Mesendoderm (in vitro differentiated cells): ENCODE measurements around the gene ADD3.

Experiments
- DNase-seq: peaks from one replicate; pipeline ENCODE4 v3.0.0; 2013
- H2AK5ac ChIP-seq: 2 replicates; pipeline ENCODE4 v1.6.1; 2013; ENCODE audit warnings: low read length, inconsistent platforms
- H2BK120ac ChIP-seq: 2 replicates; pipeline ENCODE4 v1.6.1; 2013; ENCODE audit warnings: low read depth, mild to moderate bottlenecking, low read length, moderate library complexity, mixed read lengths
- H2BK15ac ChIP-seq: replicated peaks from 2 replicates; pipeline ENCODE4 v1.6.1; 2013; ENCODE audit warnings: low read depth, mild to moderate bottlenecking, moderate library complexity
- H2BK5ac ChIP-seq: 2 replicates; pipeline ENCODE4 v1.6.1; 2013; ENCODE audit warnings: low read length, inconsistent platforms
- H3K18ac ChIP-seq: 2 replicates; pipeline ENCODE4 v1.6.1; 2013; ENCODE audit warnings: mild to moderate bottlenecking, low read length, mixed read lengths
- H3K23ac ChIP-seq: one replicate; pipeline ENCODE4 v1.6.1; 2013; ENCODE audit warnings: low read length
- H3K27ac ChIP-seq: 2 replicates; pipeline ENCODE4 v1.5.1; 2013; ENCODE audit warnings: low read depth, mild to moderate bottlenecking, inconsistent platforms, low read length, moderate library complexity
- H3K27me3 ChIP-seq: 2 replicates; pipeline ENCODE4 v1.6.1; 2013; ENCODE audit warnings: low read length, control low read depth, mild to moderate bottlenecking, inconsistent platforms; ENCODE audit not compliant: insufficient read depth, poor library complexity
- H3K36me3 ChIP-seq: 2 replicates; pipeline ENCODE4 v1.6.1; 2013; ENCODE audit warnings: low read length, inconsistent platforms; ENCODE audit not compliant: control insufficient read depth, insufficient read depth
- H3K4ac ChIP-seq: one replicate; pipeline ENCODE4 v1.6.1; 2013; ENCODE audit warnings: low read depth, mild to moderate bottlenecking, low read length, moderate library complexity
- H3K4me1 ChIP-seq: 2 replicates; pipeline ENCODE4 v1.6.1; 2013; ENCODE audit warnings: low read depth, low read length, inconsistent platforms; ENCODE audit not compliant: control insufficient read depth
- H3K4me2 ChIP-seq: 2 replicates; pipeline ENCODE4 v1.6.1; 2013; ENCODE audit warnings: low read length
- H3K4me3 ChIP-seq: 2 replicates; pipeline ENCODE4 v1.5.1; 2013; ENCODE audit warnings: mild to moderate bottlenecking, low read length
- H3K56ac ChIP-seq: one replicate; pipeline ENCODE4 v1.6.1; 2013; ENCODE audit warnings: low read length
- H3K79me1 ChIP-seq: 2 replicates; pipeline ENCODE4 v1.6.1; 2013; ENCODE audit warnings: low read length, inconsistent platforms
- H3K79me2 ChIP-seq: 2 replicates; pipeline ENCODE4 v1.6.1; 2013; ENCODE audit warnings: mild to moderate bottlenecking, low read length; ENCODE audit not compliant: control insufficient read depth, insufficient read depth
- H3K9ac ChIP-seq: 2 replicates; pipeline ENCODE4 v1.6.1; 2013; ENCODE audit warnings: low read length, inconsistent platforms
- H4K5ac ChIP-seq: one replicate; pipeline ENCODE4 v1.6.1; 2013; ENCODE audit warnings: low read length
- H4K8ac ChIP-seq: one replicate; pipeline ENCODE4 v1.6.1; 2013; ENCODE audit warnings: low read depth, mild to moderate bottlenecking, control low read depth, low read length, moderate library complexity
- WGBS: extraction: QIAGEN DNeasy Blood & Tissue Kit; methylation state at CpG from one replicate; pipeline ENCODE4 v1.1.7; 2013; ENCODE audit warnings: low lambda C conversion rate, missing lambda C conversion rate; ENCODE audit not compliant: insufficient coverage; ENCODE audit errors: extremely low coverage; 5-methylcytosine and 5-hydroxymethylcytosine counted together

The ADD3 gene

DNA sequence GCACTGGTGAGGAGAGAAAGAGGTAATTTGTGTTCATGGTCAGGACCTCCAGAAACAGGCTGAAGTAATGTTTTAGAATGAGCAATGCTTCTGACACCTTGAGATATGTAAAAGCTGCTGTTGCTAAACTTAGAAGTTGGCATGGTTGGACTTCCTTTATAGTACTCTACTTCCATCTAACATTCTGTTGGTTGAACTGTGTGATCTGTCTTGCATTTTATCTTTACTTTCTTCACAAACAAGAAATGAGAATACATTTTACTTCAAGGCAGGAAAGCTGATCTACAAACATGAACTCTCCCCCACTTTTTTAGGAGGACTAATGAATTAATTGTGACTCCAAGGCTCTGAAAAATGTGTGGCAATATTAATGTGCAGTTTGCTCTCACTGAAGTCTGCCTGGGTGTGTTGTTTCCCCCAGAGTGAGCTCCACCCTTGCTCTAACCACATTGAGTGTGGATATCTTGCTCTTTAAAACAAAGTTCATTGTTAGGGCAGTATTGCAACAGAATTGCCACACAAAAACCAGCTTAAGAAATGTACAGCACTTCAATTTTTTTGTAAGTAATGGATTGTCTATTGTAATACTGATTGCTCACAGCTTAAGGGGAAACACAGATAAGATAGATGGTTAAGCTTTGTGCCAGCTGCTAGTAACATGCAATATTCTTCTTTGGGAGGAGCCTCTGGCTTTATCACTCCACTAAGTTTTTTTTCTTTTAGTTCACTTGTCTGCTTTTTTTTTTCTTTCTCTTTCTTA lies 69.0 kb downstream of the ADD3 start:
- H2BK120ac ChIP-seq, result no peak overlapping the region
- H3K4me1 ChIP-seq, result peaks cover 7% of the 10 kb centered on the region

DNA sequence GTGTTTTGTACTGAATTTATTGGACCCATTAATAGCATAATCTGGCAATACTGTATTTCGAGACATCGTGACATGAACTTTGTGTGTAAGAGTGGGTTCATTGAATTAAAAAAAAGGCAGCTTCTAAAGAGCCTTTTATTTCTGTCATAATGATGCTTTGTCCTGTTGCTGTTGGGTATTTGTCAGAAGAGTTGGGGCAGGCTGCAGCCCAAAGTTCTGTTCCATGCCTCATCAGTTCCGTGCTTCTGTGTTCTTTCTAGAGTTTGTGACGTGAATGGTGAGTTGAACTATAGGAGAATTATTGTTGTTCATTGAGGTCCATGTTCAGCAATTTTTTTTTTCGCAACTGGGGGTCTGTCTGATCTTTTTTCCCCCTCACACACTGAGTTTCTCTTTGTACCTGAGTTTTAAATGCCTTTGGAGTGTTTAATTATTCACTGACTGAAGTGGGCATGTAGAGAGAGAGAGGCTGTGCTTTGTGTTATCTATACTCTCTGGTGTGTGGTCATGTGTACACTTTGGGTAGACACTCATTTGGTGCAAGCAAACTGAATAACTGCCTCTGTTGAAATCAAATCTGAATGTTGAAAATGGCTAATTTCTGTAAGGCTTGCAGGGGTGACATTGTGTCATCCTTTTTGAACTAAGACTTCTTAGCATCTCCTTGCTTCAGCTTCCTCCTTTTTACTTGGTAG lies 69.8 kb downstream of the ADD3 start:
- H3K4me1 ChIP-seq, result peaks cover 7% of the 10 kb centered on the region
- no peak overlapping the region for H3K27ac ChIP-seq
- DNase-seq, result no peak
- no peak overlapping the region for H3K9ac ChIP-seq
- H3K4me2 ChIP-seq, result no peak overlapping the region
- H3K18ac ChIP-seq, result no peak overlapping the region
- WGBS, result no CpG with 5 or more reads among the region's 5 CpGs
- no peak overlapping the region for H3K4ac ChIP-seq
- no peak overlapping the region for H2BK5ac ChIP-seq
- no peak overlapping the region for H4K5ac ChIP-seq
- H3K23ac ChIP-seq, result no peak overlapping the region
- no peak overlapping the region for H3K4me3 ChIP-seq
- peaks cover 8% of the 10 kb centered on the region for H3K79me1 ChIP-seq
- no peak overlapping the region for H2AK5ac ChIP-seq
- H3K79me2 ChIP-seq, result peaks cover 3% of the 10 kb centered on the region
- no peak overlapping the region for H2BK120ac ChIP-seq
- no peak overlapping the region for H3K56ac ChIP-seq
- no peak overlapping the region for H2BK15ac ChIP-seq
- no peak overlapping the region for H4K8ac ChIP-seq
- no peaks in the 10 kb centered on the region for H3K36me3 ChIP-seq
- no peaks in the 10 kb centered on the region for H3K27me3 ChIP-seq

More for the DNA sequence above, 69.0 kb downstream of the ADD3 start:
- H3K4me3 ChIP-seq, result no peak overlapping the region
- no peak overlapping the region for H2AK5ac ChIP-seq
- no peak overlapping the region for H3K23ac ChIP-seq
- H3K79me2 ChIP-seq, result peaks cover 3% of the 10 kb centered on the region
- no peaks in the 10 kb centered on the region for H3K36me3 ChIP-seq
- H2BK5ac ChIP-seq, result no peak overlapping the region
- no peak overlapping the region for H3K4me2 ChIP-seq
- no peak overlapping the region for H3K56ac ChIP-seq
- no peak overlapping the region for H3K18ac ChIP-seq
- peaks cover 8% of the 10 kb centered on the region for H3K79me1 ChIP-seq
- no peak overlapping the region for H3K4ac ChIP-seq
- DNase-seq, result no peak
- no peak overlapping the region for H4K5ac ChIP-seq
- H3K27me3 ChIP-seq, result no peaks in the 10 kb centered on the region
- H3K9ac ChIP-seq, result no peak overlapping the region
- no peak overlapping the region for H4K8ac ChIP-seq
- no peak overlapping the region for H2BK15ac ChIP-seq
- H3K27ac ChIP-seq, result no peak overlapping the region

DNA sequence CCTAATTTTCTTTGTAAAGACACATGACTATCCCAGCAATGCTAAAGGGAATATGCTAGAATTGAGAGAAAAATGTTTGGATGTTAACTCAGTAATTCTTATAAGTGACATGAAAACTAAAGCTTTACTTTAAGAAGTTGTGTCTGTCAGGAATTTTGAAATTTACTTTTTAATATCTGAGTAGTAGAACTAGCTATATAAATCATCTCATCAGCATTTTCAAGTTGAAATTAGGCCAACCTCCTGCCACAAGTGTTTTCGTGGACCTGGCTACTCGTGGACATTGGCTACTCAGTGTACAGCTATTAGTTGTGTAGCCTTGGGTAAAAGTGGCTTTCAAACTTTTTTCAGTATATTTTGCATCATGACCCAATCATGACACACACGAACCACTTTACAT lies 70.5 kb downstream of the ADD3 start:
- H3K4me1 ChIP-seq, result peaks cover 7% of the 10 kb centered on the region
- no peak overlapping the region for H2BK5ac ChIP-seq
- no peak overlapping the region for H2AK5ac ChIP-seq

GRCh38 chr10:110081911-110082310 lies 74.1 kb downstream of the ADD3 start:
- Histone ChIP-seq H2BK15ac (no peak overlapping the region), H4K5ac (no peak overlapping the region), H3K4me2 (no peak overlapping the region), H3K4me3 (no peak overlapping the region), H2BK5ac (no peak overlapping the region), H3K36me3 (no peaks in the 10 kb centered on the region), H3K23ac (no peak overlapping the region), H3K18ac (no peak overlapping the region), H3K4me1 (no peaks in the 10 kb centered on the region), H3K27ac (no peak overlapping the region), H3K56ac (no peak overlapping the region), H2BK120ac (no peak overlapping the region), H3K79me2 (peaks cover 3% of the 10 kb centered on the region), H4K8ac (no peak overlapping the region), H3K79me1 (peaks cover 6% of the 10 kb centered on the region), H3K27me3 (no peaks in the 10 kb centered on the region), H3K9ac (no peak overlapping the region), H3K4ac (no peak overlapping the region), H2AK5ac (no peak overlapping the region)
- WGBS, result no CpG with 5 or more reads among the region's 3 CpGs
- peak; percentile 86 for DNase-seq

More for the DNA sequence above, 70.5 kb downstream of the ADD3 start:
- Histone ChIP-seq H3K18ac (no peak overlapping the region), H3K23ac (no peak overlapping the region), H2BK120ac (no peak overlapping the region), H2BK15ac (no peak overlapping the region), H3K27ac (no peak overlapping the region), H3K4me2 (no peak overlapping the region), H4K8ac (no peak overlapping the region), H3K27me3 (no peaks in the 10 kb centered on the region), H3K9ac (no peak overlapping the region), H3K36me3 (no peaks in the 10 kb centered on the region), H3K4me3 (no peak overlapping the region), H3K79me2 (peaks cover 3% of the 10 kb centered on the region), H3K79me1 (peaks cover 8% of the 10 kb centered on the region), H3K56ac (no peak overlapping the region), H4K5ac (no peak overlapping the region), H3K4ac (no peak overlapping the region)
- no peak for DNase-seq
- WGBS, result no CpG with 5 or more reads among the region's 3 CpGs

DNA sequence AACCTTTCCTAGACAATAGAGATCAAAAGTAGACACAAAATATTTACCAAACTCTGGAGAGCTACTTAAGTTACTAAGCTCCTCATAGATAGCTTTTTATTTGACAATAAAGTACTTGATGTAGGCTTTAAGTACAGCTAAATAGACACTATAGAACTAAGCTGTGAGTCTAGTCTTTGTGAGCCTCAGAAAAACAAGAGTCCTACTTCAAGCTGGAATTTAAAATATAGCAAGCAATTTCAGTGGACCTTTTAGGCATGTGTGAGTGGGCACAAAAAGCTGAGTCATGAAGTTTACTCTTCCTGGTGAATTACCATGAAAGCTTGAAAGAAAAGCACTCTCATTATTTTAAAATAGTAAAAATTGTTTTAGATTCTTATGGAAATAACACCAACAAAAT lies 76.1 kb downstream of the ADD3 start:
- Histone ChIP-seq H3K4me2 (no peak overlapping the region), H3K23ac (no peak overlapping the region), H3K56ac (no peak overlapping the region), H3K79me1 (peaks cover 3% of the 10 kb centered on the region), H2BK15ac (peak overlapping the region; percentile 36), H3K4me1 (no peaks in the 10 kb centered on the region), H3K9ac (no peak overlapping the region), H2BK120ac (no peak overlapping the region), H3K79me2 (peaks cover 2% of the 10 kb centered on the region), H3K18ac (no peak overlapping the region), H3K36me3 (no peaks in the 10 kb centered on the region), H2AK5ac (no peak overlapping the region), H4K5ac (no peak overlapping the region), H3K27me3 (no peaks in the 10 kb centered on the region), H3K27ac (no peak overlapping the region), H2BK5ac (no peak overlapping the region), H3K4ac (no peak overlapping the region), H3K4me3 (no peak overlapping the region), H4K8ac (no peak overlapping the region)
- no peak for DNase-seq
